Neuronal stem cell (in vitro differentiated cells): ENCODE data around the gene KIF13A.
"Not testable (repeated sequence)": the region's sequence is repeated elsewhere in the genome, so short reads cannot be mapped to it uniquely, and the experiment has no call there.

Source experiments
- DNase-seq: peaks from one replicate; pipeline ENCODE4 v3.0.0-alpha.2; 2013; ENCODE audit warnings: low spot score
- H2AFZ ChIP-seq: one replicate; pipeline ENCODE4 v1.6.1; 2013; ENCODE audit warnings: mild to moderate bottlenecking, low read length, inconsistent platforms
- H2AK5ac ChIP-seq: 2 replicates; pipeline ENCODE4 v1.6.1; 2013; ENCODE audit warnings: low read depth, mild to moderate bottlenecking, inconsistent platforms, low read length, moderate library complexity, mixed read lengths
- H2BK120ac ChIP-seq: 2 replicates; pipeline ENCODE4 v1.6.1; 2013; ENCODE audit warnings: low read depth, mild to moderate bottlenecking, inconsistent platforms, low read length, moderate library complexity, mixed read lengths
- H2BK12ac ChIP-seq: one replicate; pipeline ENCODE4 v1.6.1; 2013; ENCODE audit warnings: low read length, inconsistent platforms
- H2BK15ac ChIP-seq: 2 replicates; pipeline ENCODE4 v1.6.1; 2013; ENCODE audit warnings: mild to moderate bottlenecking, low read length, inconsistent platforms, mixed read lengths
- H2BK5ac ChIP-seq: one replicate; pipeline ENCODE4 v1.6.1; 2013; ENCODE audit warnings: inconsistent platforms, mild to moderate bottlenecking, low read length, moderate library complexity
- H3K14ac ChIP-seq: one replicate; pipeline ENCODE4 v1.6.1; 2013; ENCODE audit warnings: low read length, inconsistent platforms
- H3K18ac ChIP-seq: 2 replicates; pipeline ENCODE4 v1.6.1; 2013; ENCODE audit warnings: low read length, inconsistent platforms
- H3K23ac ChIP-seq: 2 replicates; pipeline ENCODE4 v1.6.1; 2013; ENCODE audit warnings: low read depth, mild to moderate bottlenecking, mixed read lengths, low read length, inconsistent platforms; ENCODE audit not compliant: poor library complexity
- H3K27ac ChIP-seq: replicated peaks from 3 replicates; pipeline ENCODE4 v1.5.1; 2013; ENCODE audit warnings: low read length, inconsistent platforms
- H3K27me3 ChIP-seq, 3 experiments: 2 replicates each; pipeline ENCODE4 v1.6.1; 2013; ENCODE audit warnings: low read length in 3 of 3, mild to moderate bottlenecking in 2 of 3, inconsistent platforms in 1 of 3, low read depth in 1 of 3, mixed read lengths in 1 of 3, moderate library complexity in 1 of 3; ENCODE audit not compliant: control insufficient read depth in 3 of 3, insufficient read depth in 3 of 3
- H3K36me3 ChIP-seq, 2 donors: replicated peaks in 1 of 2; 2 replicates each; pipeline ENCODE4 v1.6.1; 2013; ENCODE audit warnings: low read length in 2 of 2; ENCODE audit not compliant: control insufficient read depth in 2 of 2, insufficient read depth in 2 of 2
- H3K4ac ChIP-seq: 2 replicates; pipeline ENCODE4 v1.6.1; 2013; ENCODE audit warnings: inconsistent platforms, mild to moderate bottlenecking, low read length, moderate library complexity
- H3K4me1 ChIP-seq, 2 donors: 1 replicate in 1 of 2; 2 replicates in 1 of 2; pipeline ENCODE4 v1.6.1; 2013; ENCODE audit warnings: low read length in 2 of 2, low read depth in 1 of 2; ENCODE audit not compliant: control insufficient read depth in 2 of 2, insufficient read depth in 1 of 2
- H3K4me2 ChIP-seq: one replicate; pipeline ENCODE4 v1.6.1; 2013; ENCODE audit warnings: mild to moderate bottlenecking, low read length, inconsistent platforms; ENCODE audit not compliant: insufficient read depth, poor library complexity, severe bottlenecking
- H3K4me3 ChIP-seq, 2 donors: 2 replicates each; pipeline ENCODE4 v1.5.1; 2013; ENCODE audit warnings: low read length in 2 of 2, mild to moderate bottlenecking in 2 of 2, inconsistent platforms in 1 of 2, moderate library complexity in 1 of 2
- H3K79me1 ChIP-seq: one replicate; pipeline ENCODE4 v1.6.1; 2013; ENCODE audit warnings: low read depth, mild to moderate bottlenecking, inconsistent platforms, low read length, moderate library complexity
- H3K9ac ChIP-seq: one replicate; pipeline ENCODE4 v1.6.1; 2013; ENCODE audit warnings: mild to moderate bottlenecking, low read depth, low read length, inconsistent platforms; ENCODE audit not compliant: poor library complexity
- H3K9me3 ChIP-seq, 2 donors: replicated peaks in 1 of 2; 2 replicates each; pipeline versions ENCODE3 to v1.6.1; 2013; ENCODE audit warnings: low read length in 2 of 2, mild to moderate bottlenecking in 2 of 2, inconsistent platforms in 1 of 2, low read depth in 1 of 2, mixed read lengths in 1 of 2, moderate library complexity in 1 of 2; ENCODE audit not compliant: control insufficient read depth in 2 of 2, insufficient read depth in 1 of 2
- H4K8ac ChIP-seq: one replicate; pipeline ENCODE4 v1.6.1; 2013; ENCODE audit warnings: low read depth, mild to moderate bottlenecking, inconsistent platforms, low read length, moderate library complexity
- H4K91ac ChIP-seq: one replicate; pipeline ENCODE4 v1.6.1; 2013; ENCODE audit warnings: low read length, low read depth, mild to moderate bottlenecking, inconsistent platforms; ENCODE audit not compliant: poor library complexity
- WGBS, 2 donors: extraction: QIAGEN DNeasy Blood & Tissue Kit; methylation state at CpG; one replicate each; pipeline ENCODE4 v1.1.7; 2013; ENCODE audit warnings: missing lambda C conversion rate in 2 of 2, mixed read lengths in 1 of 2; ENCODE audit not compliant: insufficient read length in 2 of 2, insufficient replicate concordance in 1 of 2; ENCODE audit errors: extremely low coverage in 2 of 2; 5-methylcytosine and 5-hydroxymethylcytosine counted together

The KIF13A gene

GRCh38 chr6:17980329-17980728 lies 7.1 kb downstream of the KIF13A start:
- Histone ChIP-seq H3K36me3 (peaks cover 0 to 32% of the 10 kb centered on the region in 2 donors), H3K9me3 (no peaks in the 10 kb centered on the region), H3K4ac (no peak overlapping the region), H2BK120ac (no peak overlapping the region), H3K79me1 (no peaks in the 10 kb centered on the region), H4K91ac (no peak overlapping the region), H3K27me3 (no peaks in the 10 kb centered on the region), H3K4me3 (no peak overlapping the region), H3K9ac (no peak overlapping the region), H3K4me2 (no peak overlapping the region), H3K23ac (no peak overlapping the region), H2BK15ac (no peak overlapping the region), H3K4me1 (no peaks in the 10 kb centered on the region), H4K8ac (no peak overlapping the region), H2AFZ (no peak overlapping the region), H3K14ac (no peak overlapping the region), H2AK5ac (no peak overlapping the region), H2BK5ac (no peak overlapping the region), H2BK12ac (no peak overlapping the region), H3K18ac (no peak overlapping the region), H3K27ac (no peak overlapping the region)
- WGBS, 2 donors, result no CpG with 5 or more reads among the region's 4 CpGs
- no peak for DNase-seq

- Histone ChIP-seq H3K9ac (no peak overlapping the region), H3K79me1 (no peaks in the 10 kb centered on the region), H3K4me2 (no peak overlapping the region), H4K8ac (no peak overlapping the region), H2BK120ac (no peak overlapping the region), H2AFZ (no peak overlapping the region), H3K36me3 (peaks cover 0 to 32% of the 10 kb centered on the region in 2 donors), H3K27me3 (no peaks in the 10 kb centered on the region), H3K4me1 (no peaks in the 10 kb centered on the region), H3K23ac (no peak overlapping the region), H3K4ac (no peak overlapping the region), H2AK5ac (no peak overlapping the region), H2BK12ac (no peak overlapping the region), H2BK5ac (no peak overlapping the region), H3K14ac (no peak overlapping the region), H3K9me3 (no peaks in the 10 kb centered on the region), H3K4me3 (no peak overlapping the region), H3K18ac (no peak overlapping the region), H2BK15ac (no peak overlapping the region), H4K91ac (no peak overlapping the region), H3K27ac (no peak overlapping the region)
- no peak for DNase-seq
These were observed 8.0 kb downstream of the KIF13A start for GRCh38 chr6:17979479-17979878.

- H3K9me3 ChIP-seq, H2BK15ac ChIP-seq, H3K27ac ChIP-seq, H3K23ac ChIP-seq, H3K27me3 ChIP-seq, H2BK5ac ChIP-seq, H2AK5ac ChIP-seq, DNase-seq, H3K14ac ChIP-seq, H2AFZ ChIP-seq, H4K8ac ChIP-seq, H2BK12ac ChIP-seq, H3K9ac ChIP-seq, H3K4ac ChIP-seq, H3K79me1 ChIP-seq, H3K4me1 ChIP-seq, H3K36me3 ChIP-seq, H2BK120ac ChIP-seq, H3K18ac ChIP-seq, H3K4me2 ChIP-seq, H4K91ac ChIP-seq, H3K4me3 ChIP-seq: not testable (repeated sequence)
- no CpG with 5 or more reads among the region's 36 CpGs for WGBS, 2 donors
These were observed 11.2 kb downstream of the KIF13A start for GRCh38 chr6:17976258-17976657.

- H3K27me3 ChIP-seq, result no peaks in the 10 kb centered on the region
- no CpG with 5 or more reads among the region's 5 CpGs for WGBS, 2 donors
- H3K9me3 ChIP-seq, result no peaks in the 10 kb centered on the region
- H2BK120ac ChIP-seq, result no peak overlapping the region
- H4K91ac ChIP-seq, result no peak overlapping the region
- no peak overlapping the region for H3K14ac ChIP-seq
- no peak overlapping the region for H2BK12ac ChIP-seq
- H2AFZ ChIP-seq, result no peak overlapping the region
- H2BK5ac ChIP-seq, result no peak overlapping the region
- no peak overlapping the region for H3K4me3 ChIP-seq
- H3K9ac ChIP-seq, result no peak overlapping the region
- H2AK5ac ChIP-seq, result no peak overlapping the region
- no peak overlapping the region for H4K8ac ChIP-seq
- peaks cover 0 to 3% of the 10 kb centered on the region in 2 donors for H3K36me3 ChIP-seq
- no peak overlapping the region for H3K4me2 ChIP-seq
- DNase-seq, result no peak
- no peak overlapping the region for H3K18ac ChIP-seq
- no peak overlapping the region for H3K23ac ChIP-seq
- H2BK15ac ChIP-seq, result no peak overlapping the region
- no peaks in the 10 kb centered on the region for H3K79me1 ChIP-seq
- H3K4me1 ChIP-seq, result peaks cover 1 to 10% of the 10 kb centered on the region in 2 donors
- no peak overlapping the region for H3K4ac ChIP-seq
- no peak overlapping the region for H3K27ac ChIP-seq
These were observed 12.7 kb downstream of the KIF13A start for GRCh38 chr6:17974570-17975368.
